GM19395 (cell line): ENCODE data around the gene TENM4.
"Not testable (repeated sequence)": the region's sequence is repeated elsewhere in the genome, so short reads cannot be mapped to it uniquely, and the experiment has no call there.

ENCODE experiments used
- ATAC-seq: cut with Tn5 transposase; IDR thresholded peaks from one replicate; pipeline ENCODE4 v1.9.1; 2021; ENCODE audit warnings: mild to moderate bottlenecking, moderate library complexity; ENCODE audit not compliant: unreplicated experiment

TENM4 gene

DNA sequence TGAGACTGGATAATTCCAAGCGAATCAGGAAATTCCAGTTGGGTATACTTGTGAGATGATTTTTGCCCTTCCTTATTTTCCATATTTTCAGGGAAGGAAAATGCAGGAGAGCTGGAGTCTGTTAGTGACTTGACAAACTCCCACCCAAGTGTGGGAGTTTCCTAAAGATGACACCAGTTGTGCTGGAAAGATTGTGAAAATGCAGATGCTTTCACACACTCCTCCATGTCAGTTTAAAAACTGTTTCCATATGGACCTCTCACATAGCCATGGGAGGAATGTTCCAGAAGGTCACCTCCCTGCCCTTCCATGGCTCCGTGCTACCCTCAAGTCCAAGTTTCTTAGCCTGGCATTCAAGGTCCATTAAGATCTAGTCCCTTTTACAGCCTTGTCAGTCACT lies 515.4 kb downstream of the TENM4 start:
- no peak for ATAC-seq

DNA sequence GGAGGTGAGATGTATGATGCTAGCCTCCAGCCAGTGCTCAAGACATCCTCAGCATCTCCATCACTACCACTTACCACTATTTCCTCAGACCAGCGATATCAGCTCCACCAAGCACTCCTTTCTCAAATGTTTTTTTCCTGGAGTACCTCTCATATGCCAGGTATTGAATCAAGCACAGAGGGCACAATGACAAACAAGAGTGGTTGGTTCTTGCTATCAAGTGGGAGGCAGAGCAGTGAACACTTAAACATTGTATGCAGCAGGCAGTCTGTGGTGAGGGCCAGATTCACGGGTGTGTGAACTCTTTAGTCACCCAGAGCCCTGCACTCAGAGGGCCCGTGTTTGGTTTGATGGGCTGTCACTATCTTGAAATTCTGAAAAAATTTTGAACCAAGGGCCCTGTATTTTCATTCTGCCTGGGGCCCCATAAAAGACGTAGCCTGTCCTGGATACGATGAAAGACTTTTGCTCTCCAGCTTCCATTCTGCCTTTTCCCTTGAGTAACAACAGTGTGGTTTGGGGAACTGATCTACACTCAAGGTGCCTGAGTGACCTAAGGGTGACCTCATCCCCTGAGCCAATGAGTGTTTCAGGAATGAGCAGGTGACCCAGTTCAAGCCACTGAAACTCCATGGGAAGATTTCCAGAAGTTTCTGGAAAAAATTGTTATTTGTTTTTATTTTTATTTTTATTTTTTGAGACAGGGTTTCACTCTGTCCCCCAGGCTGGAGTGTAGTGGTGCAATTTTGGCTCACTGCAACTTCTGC lies 517.8 kb downstream of the TENM4 start:
- no peak for ATAC-seq

DNA sequence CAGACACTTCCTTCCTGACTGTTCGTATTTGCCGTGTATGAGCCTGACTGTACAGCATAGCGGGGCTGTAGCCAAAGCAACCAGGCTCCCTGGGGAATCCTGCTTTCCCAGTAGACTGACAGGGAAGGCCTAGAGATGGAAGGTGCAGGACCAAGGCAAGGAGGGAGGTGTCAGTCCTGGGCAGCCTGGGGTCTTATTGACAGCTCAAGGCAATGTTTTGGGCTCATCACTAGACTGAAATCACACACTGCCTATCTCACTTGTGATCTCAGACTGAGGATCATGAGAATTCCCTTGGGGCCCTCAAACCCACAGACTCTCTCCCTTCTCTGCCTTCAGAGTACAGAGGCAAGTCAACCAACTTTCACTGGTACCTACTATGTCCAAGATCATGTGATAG lies 519.3 kb downstream of the TENM4 start:
- ATAC-seq = no peak

DNA sequence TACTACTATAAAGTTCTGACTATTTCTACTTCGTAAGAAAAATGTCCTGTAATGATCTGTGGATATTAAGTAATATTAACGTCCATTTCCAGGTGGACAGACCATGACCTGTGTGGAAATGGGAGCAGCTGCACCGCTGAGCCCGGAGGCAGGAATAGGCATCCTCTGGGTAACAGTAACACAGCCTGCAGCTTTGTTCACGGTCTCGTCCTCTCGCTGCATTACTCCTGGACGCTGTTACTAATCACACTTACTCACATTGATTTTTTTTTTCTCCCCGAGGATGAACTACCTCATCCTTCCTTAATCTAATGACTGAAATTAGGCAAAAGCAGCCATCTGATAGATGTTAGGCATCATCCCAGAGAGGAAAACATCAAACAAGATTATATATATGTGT lies 520.5 kb downstream of the TENM4 start:
- ATAC-seq = no peak

- no peak for ATAC-seq
Measured at GRCh38 chr11:78916759-78917158, 524.1 kb downstream of the TENM4 start.

DNA sequence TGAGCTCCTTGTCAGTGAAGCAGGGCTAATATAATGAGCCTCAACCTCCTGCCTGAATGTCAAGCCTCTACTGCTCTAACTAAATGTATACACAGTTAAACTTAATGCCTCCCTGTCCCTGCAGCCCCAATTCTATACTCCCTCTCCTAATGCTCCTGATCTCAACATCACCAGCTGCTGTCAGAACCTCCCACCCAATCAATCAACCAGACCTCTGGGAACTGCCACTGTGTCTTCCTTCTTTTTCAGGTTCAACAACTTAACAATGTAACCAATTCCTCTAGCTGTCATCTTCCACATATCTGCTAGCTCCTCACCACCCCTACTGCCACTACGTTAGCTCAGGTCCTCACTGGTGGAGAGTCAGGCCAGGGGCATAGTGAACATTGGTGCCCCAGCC lies 526.3 kb downstream of the TENM4 start:
- ATAC-seq = no peak

GRCh38 chr11:78912778-78913177 lies 528.1 kb downstream of the TENM4 start:
- no peak for ATAC-seq

DNA sequence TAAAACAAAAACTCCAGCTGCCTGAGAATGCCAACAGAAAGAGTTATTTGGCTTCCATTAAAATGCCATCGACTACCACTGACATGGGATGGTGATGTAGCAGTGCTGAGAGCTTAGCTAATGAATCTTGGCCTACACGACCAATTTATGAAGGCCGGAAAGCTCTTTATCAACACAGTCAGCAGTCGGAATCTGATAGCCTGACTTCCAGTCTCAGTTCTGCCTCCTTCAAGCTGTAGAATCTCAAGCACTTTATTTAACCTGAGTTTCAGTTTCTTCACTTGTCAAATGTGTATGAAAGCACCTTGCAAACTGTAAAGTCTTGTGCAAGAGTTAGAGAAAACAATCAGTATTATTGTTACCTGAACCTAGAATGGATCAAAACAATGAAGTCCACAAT lies 530.5 kb downstream of the TENM4 start:
- ATAC-seq = no peak

- no peak for ATAC-seq
Measured at GRCh38 chr11:78909386-78909785, 531.4 kb downstream of the TENM4 start.

DNA sequence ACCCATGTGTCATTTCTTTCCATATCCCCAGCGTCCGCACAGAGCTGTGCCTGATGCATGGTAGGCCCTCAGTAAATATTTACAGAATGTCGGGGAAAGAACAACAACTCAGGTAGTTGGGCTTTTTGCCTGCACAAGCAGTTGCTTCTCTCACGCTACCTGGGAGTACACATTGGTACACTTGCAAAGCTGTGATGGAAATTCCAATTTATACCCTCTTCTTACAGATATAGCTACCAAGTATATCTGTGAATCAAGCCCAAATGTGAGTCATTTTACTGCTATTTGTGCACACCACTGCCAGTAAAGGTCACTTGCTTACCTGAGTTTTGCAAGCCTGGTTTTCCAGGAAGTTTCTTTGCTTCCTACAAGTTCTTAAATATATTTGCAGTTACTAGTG lies 533.2 kb downstream of the TENM4 start:
- ATAC-seq = no peak

DNA sequence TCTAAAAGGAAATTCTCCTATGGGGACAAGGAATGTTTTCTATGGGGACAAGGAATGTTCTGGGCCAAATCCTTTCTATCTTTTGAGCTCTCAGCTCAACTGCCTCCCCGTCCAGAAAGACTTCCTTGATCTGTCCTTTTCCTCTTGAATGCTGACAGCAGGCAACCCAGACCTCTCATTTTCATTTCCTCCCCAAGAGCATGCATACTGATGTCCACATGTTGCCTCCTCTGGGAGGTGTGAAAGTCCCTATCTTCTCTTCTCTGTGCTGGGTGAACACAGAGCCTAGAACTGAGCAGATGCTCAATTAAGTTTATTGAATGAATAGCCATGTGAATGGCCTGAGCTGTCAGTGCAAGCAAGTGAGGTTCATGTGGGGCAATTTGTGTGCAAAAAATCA lies 534.3 kb downstream of the TENM4 start:
- no peak for ATAC-seq

- no peak for ATAC-seq
Measured at GRCh38 chr11:78905756-78906155, 535.1 kb downstream of the TENM4 start.

DNA sequence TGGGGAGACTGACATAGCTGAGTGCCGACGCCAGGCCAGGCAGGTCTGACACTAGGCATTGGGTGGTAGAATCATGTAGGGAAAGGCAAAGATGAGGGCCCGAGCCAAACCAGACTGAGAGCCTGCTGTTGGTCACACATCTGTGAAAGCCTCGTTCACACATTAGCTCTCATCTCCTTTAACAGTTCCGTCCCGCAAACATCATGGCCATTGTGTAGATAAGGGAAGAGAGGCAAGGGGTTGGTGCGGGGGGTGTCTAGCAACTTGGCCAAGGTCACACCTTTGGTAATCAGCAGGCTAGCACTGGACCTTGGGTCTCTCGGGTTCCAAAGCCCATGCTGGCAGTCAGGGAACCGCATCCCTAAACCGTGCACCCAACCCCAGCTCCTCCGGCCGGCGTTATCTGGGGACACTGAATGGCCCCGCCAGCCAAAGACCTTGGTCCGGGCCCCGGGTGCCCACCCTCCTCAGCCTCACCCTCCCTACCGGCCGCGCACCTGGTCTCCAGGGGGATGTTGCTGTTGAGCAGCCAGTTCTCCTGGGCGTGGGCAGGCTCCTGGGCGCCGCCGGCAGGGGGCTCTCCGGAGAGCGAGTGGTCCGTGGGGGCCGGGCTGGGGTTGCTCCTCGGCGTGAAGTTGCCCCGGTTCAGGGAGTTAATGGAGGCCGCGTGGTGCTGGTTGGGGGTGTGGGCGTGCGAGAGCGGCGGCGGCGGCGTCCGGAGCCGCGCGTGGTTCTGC lies 537.9 kb downstream of the TENM4 start:
- no peak for ATAC-seq

DNA sequence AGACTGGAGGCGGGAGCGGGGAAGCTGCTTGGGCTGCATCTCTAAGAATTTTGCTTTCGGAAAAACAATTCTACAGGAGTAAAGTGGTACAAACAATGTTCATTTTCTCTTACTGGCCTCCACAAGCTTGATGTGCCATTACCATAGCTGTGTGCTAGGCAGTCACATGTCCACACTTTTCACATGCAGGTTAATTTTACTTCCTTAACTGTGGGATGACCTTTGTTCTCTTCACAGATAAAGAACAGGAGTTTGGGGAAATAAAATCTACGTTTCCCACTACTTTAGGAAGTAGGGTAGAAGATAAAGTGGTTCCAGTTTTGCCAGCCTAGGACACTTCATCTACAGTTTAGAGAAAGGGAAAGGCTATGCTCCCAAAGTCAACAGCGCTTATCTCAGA lies 539.0 kb downstream of the TENM4 start:
- ATAC-seq = no peak

- ATAC-seq = no peak
Measured at GRCh38 chr11:78898266-78898775, 542.5 kb downstream of the TENM4 start.

DNA sequence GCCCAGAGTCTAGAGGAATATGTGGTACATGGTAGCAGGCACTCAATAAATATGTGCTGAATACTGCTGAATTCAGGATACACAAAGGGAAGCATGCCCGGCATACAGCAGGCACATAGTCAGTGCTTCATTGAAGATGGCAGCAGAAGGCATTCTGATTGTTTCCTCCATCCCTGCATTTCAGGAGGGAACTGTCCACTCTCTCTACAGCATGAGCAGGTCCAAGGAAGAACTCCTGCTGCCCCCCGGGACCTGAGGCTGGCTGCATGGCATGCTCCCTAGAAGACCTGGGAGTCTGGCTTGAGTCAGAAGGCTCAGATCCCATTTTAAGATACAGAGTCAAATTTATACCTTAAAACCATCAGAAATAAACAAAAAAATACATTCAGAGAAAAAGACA lies 546.8 kb downstream of the TENM4 start:
- no peak for ATAC-seq

- ATAC-seq = no peak
Measured at GRCh38 chr11:78889698-78890097, 551.1 kb downstream of the TENM4 start.

- no peak for ATAC-seq
Measured at GRCh38 chr11:78886616-78887015, 554.2 kb downstream of the TENM4 start.

GRCh38 chr11:78884761-78885160 lies 556.1 kb downstream of the TENM4 start:
- no peak for ATAC-seq

DNA sequence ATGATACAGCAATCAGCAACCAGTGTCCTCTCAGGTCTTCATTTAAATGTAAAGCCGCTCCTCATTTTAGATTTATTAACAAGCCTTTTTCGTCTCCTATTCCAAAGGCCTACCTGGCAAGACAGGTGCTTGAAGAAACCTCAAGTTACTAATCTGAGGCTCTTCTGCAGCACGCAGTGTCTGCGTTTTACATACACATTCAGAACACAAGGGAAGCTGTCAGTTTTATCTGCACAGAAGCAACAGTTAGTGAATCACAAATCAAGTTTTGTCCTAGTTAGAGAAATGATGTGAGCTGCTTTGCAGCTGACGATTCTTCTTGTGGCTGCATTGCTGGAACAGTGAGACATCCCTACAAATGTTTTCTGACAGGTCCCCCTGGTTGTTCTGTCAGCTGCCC lies 557.3 kb downstream of the TENM4 start:
- no peak for ATAC-seq

DNA sequence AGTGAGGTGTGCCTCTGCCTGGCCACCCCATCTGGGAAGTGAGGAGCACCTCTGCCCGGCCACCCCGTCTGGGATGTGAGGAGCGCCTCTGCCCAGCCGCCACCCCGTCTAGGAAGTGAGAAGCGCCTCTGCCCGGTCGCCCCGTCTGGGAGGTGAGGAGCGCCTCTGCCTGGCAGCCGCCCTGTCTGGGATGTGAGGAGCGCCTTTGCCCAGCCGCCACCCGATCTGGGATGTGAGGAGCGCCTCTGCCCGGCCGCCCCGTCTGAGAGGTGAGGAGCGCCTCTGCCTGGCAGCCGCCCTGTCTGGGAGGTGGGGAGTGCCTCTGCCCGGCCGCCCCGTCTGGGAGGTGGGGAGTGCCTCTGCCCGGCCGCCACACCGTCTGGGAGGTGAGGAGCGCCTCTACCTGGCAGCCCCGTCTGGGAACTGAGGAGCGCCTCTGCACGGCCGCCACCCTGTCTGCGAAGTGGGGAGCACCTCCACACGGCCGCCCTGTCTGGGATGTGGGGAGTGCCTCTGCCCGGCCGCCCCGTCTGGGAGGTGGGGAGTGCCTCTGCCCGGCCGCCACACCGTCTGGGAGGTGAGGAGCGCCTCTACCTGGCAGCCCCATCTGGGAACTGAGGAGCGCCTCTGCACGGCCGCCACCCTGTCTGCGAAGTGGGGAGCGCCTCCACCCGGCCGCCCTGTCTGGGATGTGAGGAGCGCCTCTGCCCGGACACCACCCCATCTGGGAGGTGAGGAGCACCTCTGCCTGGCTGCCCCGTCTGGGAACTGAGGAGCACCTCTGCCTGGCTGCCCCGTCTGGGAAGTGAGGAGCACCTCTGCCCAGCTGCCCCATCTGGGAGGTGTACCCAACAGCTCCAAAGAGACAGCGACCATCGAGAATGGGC lies 561.5 kb downstream of the TENM4 start:
- ATAC-seq = not testable (repeated sequence)
